HepG2 (cell line): ENCODE results near the gene IPO13. TPM values are rescaled to one million over a fixed set of nuclear protein-coding genes. Genes with fewer than 3 reads are reported as not detected.

ENCODE experiments used
- ATAD3A ChIP-seq: sonication (generic); formaldehyde crosslinking; IDR thresholded peaks from 2 replicates; pipeline ENCODE4 v1.4.0; 2020; ENCODE audit warnings: missing genetic modification reagents
- ETV6 ChIP-seq: sonication (generic); formaldehyde crosslinking; conservative IDR thresholded peaks from 2 replicates; pipeline ENCODE4 v1.4.0; 2020; ENCODE audit warnings: missing genetic modification reagents
- HMG20A ChIP-seq: IDR thresholded peaks from 2 replicates; pipeline ENCODE4 v1.6.1; 2016; ENCODE audit warnings: borderline replicate concordance
- HMG20B ChIP-seq: conservative IDR thresholded peaks from 2 replicates; pipeline ENCODE4 v1.6.1; 2016; ENCODE audit warnings: missing genetic modification reagents, missing compliant biosample characterization
- MAFK ChIP-seq, 2 experiments: IDR thresholded peaks in 1 of 2; conservative IDR thresholded peaks in 1 of 2; 2 replicates each; pipeline ENCODE4 v1.6.1; 2011; ENCODE audit warnings: improper control_type of control experiment in 2 of 2, low read length in 2 of 2
- PCBP1 ChIP-seq: fragments of 200-400 bp; formaldehyde crosslinking; IDR thresholded peaks from 2 replicates; pipeline ENCODE4 v1.6.1; 2017; ENCODE audit warnings: mild to moderate bottlenecking, low read depth, low read length, borderline replicate concordance
- RFXAP ChIP-seq: sonication (generic); formaldehyde crosslinking; IDR thresholded peaks from 2 replicates; pipeline ENCODE4 v1.4.0; 2020; ENCODE audit warnings: missing genetic modification reagents, borderline replicate concordance
- SAFB2 ChIP-seq: sonication (generic); formaldehyde crosslinking; IDR thresholded peaks from 2 replicates; pipeline ENCODE4 v1.5.1; 2020; ENCODE audit warnings: missing genetic modification reagents, low read depth, mild to moderate bottlenecking, borderline replicate concordance
- SETDB1 ChIP-seq: sonication (generic); formaldehyde crosslinking; IDR thresholded peaks from 2 replicates; pipeline ENCODE4 v1.5.1; 2020; ENCODE audit warnings: missing genetic modification reagents, mild to moderate bottlenecking, borderline replicate concordance
- SMAD1 ChIP-seq: sonication (generic); formaldehyde crosslinking; IDR thresholded peaks from 2 replicates; pipeline ENCODE4 v1.4.0; 2020; ENCODE audit warnings: missing genetic modification reagents, low read depth, mild to moderate bottlenecking, borderline replicate concordance
- ZEB1 ChIP-seq: IDR thresholded peaks from 2 replicates; pipeline ENCODE4 v1.6.1; 2012; ENCODE audit warnings: mild to moderate bottlenecking, low read depth, inconsistent platforms; ENCODE audit not compliant: insufficient replicate concordance
- ZFP37 ChIP-seq: sonication (generic); formaldehyde crosslinking; IDR thresholded peaks from 2 replicates; pipeline ENCODE4 v1.4.0; 2020; ENCODE audit warnings: missing genetic modification reagents, borderline replicate concordance
- ZKSCAN5 ChIP-seq: sonication (generic); formaldehyde crosslinking; IDR thresholded peaks from 2 replicates; pipeline ENCODE4 v1.5.1; 2020; ENCODE audit warnings: mild to moderate bottlenecking, missing genetic modification reagents
- ZNF276 ChIP-seq: sonication (generic); formaldehyde crosslinking; IDR thresholded peaks from 2 replicates; pipeline ENCODE4 v1.4.0; 2020; ENCODE audit warnings: mild to moderate bottlenecking, low read depth, missing genetic modification reagents
- ZNF317 ChIP-seq: sonication (generic); formaldehyde crosslinking; IDR thresholded peaks from 2 replicates; pipeline ENCODE4 v1.5.0; 2020; ENCODE audit warnings: mild to moderate bottlenecking, missing genetic modification reagents
- ZNF672 ChIP-seq: sonication (generic); formaldehyde crosslinking; IDR thresholded peaks from 2 replicates; pipeline ENCODE4 v1.8.1; 2022; ENCODE audit warnings: missing genetic modification reagents
- ZNF781 ChIP-seq: sonication (generic); formaldehyde crosslinking; IDR thresholded peaks from 2 replicates; pipeline ENCODE4 v1.5.1; 2020; ENCODE audit warnings: borderline replicate concordance, mild to moderate bottlenecking, missing genetic modification reagents; ENCODE audit errors: not compliant biosample characterization
- ZNF782 ChIP-seq: sonication (generic); formaldehyde crosslinking; IDR thresholded peaks from 2 replicates; pipeline ENCODE4 v1.4.0; 2020; ENCODE audit warnings: missing genetic modification reagents, mild to moderate bottlenecking, borderline replicate concordance
- polyA plus RNA-seq, 8 experiments: library from polyadenylated mRNA; depleted of rRNA in 3 of 8; stranded (reverse) in 7 of 8; unstranded in 1 of 8; fragments of >200 nt; fragmentation: Illumina TruSeq in 4 of 8; extraction: Trizol in 4 of 8; gene quantifications; 2 replicates each; pipeline versions ENCODE4 v1.2.1 to v1.2.3, GENCODE V29; 2011 to 2016; ENCODE audit warnings: low read depth in 4 of 8, missing spikeins in 1 of 8, mixed read lengths in 1 of 8; ENCODE audit not compliant: insufficient read depth in 1 of 8
- total RNA-seq, 5 experiments: library from RNA; depleted of rRNA; stranded (reverse); fragments of >200 nt; fragmentation: Illumina TruSeq; extraction: Trizol; gene quantifications; 2 replicates each; pipeline ENCODE4 v1.2.3, GENCODE V29; 2016; ENCODE audit warnings: low read depth in 1 of 5
- TF ChIP-seq, protein P1 (sequence below): sonication (generic); formaldehyde crosslinking; IDR thresholded peaks from 2 replicates; pipeline ENCODE4 v1.5.0; 2020; ENCODE audit warnings: missing genetic modification reagents, mild to moderate bottlenecking, borderline replicate concordance
- TF ChIP-seq, protein P2 (sequence below): sonication (generic); formaldehyde crosslinking; IDR thresholded peaks from 2 replicates; pipeline ENCODE4 v1.8.1; 2023; ENCODE audit warnings: mild to moderate bottlenecking, missing genetic modification reagents
- TF ChIP-seq, protein P3 (sequence below): sonication (generic); formaldehyde crosslinking; conservative IDR thresholded peaks from 2 replicates; pipeline ENCODE4 v1.8.0; 2022; ENCODE audit warnings: missing genetic modification reagents

The IPO13 gene
- total and polyA plus RNA-seq, 2 of the 13 experiments (the other 11 are each of a cell fraction or from before 2014, with no cell fraction given), result 12.9 to 15.6 TPM

- no peak for TF ChIP-seq ZNF672 (CRISPR knock-in tag)
- TF ChIP-seq, protein P1, sequence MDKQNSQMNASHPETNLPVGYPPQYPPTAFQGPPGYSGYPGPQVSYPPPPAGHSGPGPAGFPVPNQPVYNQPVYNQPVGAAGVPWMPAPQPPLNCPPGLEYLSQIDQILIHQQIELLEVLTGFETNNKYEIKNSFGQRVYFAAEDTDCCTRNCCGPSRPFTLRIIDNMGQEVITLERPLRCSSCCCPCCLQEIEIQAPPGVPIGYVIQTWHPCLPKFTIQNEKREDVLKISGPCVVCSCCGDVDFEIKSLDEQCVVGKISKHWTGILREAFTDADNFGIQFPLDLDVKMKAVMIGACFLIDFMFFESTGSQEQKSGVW, result peak; percentile 30; the same call in 1 of the 2 replicates
- no peak for TF ChIP-seq ZFP37 (CRISPR knock-in tag)
- TF ChIP-seq ZNF317, result peak; percentile 80
- TF ChIP-seq ATAD3A (CRISPR knock-in tag), result no peak
- TF ChIP-seq ETV6 (CRISPR knock-in tag), result peak; percentile 80; the same call in 1 of the 2 replicates
- peak; percentile 94; the same call in 1 of the 2 replicates for TF ChIP-seq SMAD1 (CRISPR knock-in tag)
- no peak for TF ChIP-seq ZNF781 (CRISPR knock-in tag)
- peak; percentile 78 for TF ChIP-seq SAFB2
- no peak for TF ChIP-seq MAFK (conservative IDR thresholded peaks at IDR 0.05 in 1 of 2, IDR thresholded peaks at IDR 0.05 in 1 of 2; ENCODE audit: low read length in 2 of 2)
- TF ChIP-seq ZEB1, result peak; percentile 69
- no peak for TF ChIP-seq HMG20A (CRISPR knock-in tag)
- peak; percentile 83; the same call in 1 of the 2 replicates for TF ChIP-seq RFXAP (CRISPR knock-in tag)
- TF ChIP-seq HMG20B (CRISPR knock-in tag), result no peak
- peak; percentile 93; the same call in 1 of the 2 replicates for TF ChIP-seq ZNF782 (CRISPR knock-in tag)
- TF ChIP-seq, protein P2, sequence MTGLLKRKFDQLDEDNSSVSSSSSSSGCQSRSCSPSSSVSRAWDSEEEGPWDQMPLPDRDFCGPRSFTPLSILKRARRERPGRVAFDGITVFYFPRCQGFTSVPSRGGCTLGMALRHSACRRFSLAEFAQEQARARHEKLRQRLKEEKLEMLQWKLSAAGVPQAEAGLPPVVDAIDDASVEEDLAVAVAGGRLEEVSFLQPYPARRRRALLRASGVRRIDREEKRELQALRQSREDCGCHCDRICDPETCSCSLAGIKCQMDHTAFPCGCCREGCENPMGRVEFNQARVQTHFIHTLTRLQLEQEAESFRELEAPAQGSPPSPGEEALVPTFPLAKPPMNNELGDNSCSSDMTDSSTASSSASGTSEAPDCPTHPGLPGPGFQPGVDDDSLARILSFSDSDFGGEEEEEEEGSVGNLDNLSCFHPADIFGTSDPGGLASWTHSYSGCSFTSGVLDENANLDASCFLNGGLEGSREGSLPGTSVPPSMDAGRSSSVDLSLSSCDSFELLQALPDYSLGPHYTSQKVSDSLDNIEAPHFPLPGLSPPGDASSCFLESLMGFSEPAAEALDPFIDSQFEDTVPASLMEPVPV (CRISPR knock-in tag), result peak; percentile 46; the same call in 1 of the 2 replicates
- TF ChIP-seq, protein P3, sequence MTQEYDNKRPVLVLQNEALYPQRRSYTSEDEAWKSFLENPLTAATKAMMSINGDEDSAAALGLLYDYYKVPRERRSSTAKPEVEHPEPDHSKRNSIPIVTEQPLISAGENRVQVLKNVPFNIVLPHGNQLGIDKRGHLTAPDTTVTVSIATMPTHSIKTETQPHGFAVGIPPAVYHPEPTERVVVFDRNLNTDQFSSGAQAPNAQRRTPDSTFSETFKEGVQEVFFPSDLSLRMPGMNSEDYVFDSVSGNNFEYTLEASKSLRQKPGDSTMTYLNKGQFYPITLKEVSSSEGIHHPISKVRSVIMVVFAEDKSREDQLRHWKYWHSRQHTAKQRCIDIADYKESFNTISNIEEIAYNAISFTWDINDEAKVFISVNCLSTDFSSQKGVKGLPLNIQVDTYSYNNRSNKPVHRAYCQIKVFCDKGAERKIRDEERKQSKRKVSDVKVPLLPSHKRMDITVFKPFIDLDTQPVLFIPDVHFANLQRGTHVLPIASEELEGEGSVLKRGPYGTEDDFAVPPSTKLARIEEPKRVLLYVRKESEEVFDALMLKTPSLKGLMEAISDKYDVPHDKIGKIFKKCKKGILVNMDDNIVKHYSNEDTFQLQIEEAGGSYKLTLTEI (CRISPR knock-in tag), result no peak
- no peak for TF ChIP-seq PCBP1
- peak; percentile 83; the same call in 1 of the 2 replicates for TF ChIP-seq SETDB1 (CRISPR knock-in tag)
- no peak for TF ChIP-seq ZKSCAN5
- TF ChIP-seq ZNF276 (CRISPR knock-in tag), result peak; percentile 58; the same call in 1 of the 2 replicates
Observed at GRCh38 chr1:43946236-43947060, at the start of gene IPO13 (continued).
